HEK293 (cell line): ENCODE measurements around the gene CCDC12.

Experiments used
- CTCF ChIA-PET: fragments of 350-600 bp; formaldehyde crosslinking; extraction: SDS; loops from one replicate; lab custom pipeline; 2021; ENCODE audit warnings: antibody characterized with exemption; lab: Yijun Ruan, JAX
- POLR2A ChIA-PET: fragments of 300-600 bp; formaldehyde crosslinking; extraction: SDS; loops from one replicate; lab custom pipeline; 2020; ENCODE audit warnings: antibody characterized with exemption, inconsistent platforms; lab: Yijun Ruan, JAX
- H3K27ac ChIP-seq: fragments of 200-500 bp; sonication (Bioruptor generic); 2 replicates; pipeline ENCODE4 v1.5.1; 2014; ENCODE audit warnings: low read depth, low read length, control low read depth, inconsistent platforms; ENCODE audit errors: extremely low read depth
- H3K36me3 ChIP-seq, 2 experiments: fragments of 200-500 bp in 1 of 2; sonication (Bioruptor generic) in 1 of 2; 1 replicate in 1 of 2; 2 replicates in 1 of 2; pipeline ENCODE4 v1.5.1; 2014 to 2017; ENCODE audit warnings: inconsistent platforms in 2 of 2, low read length in 2 of 2; ENCODE audit not compliant: control insufficient read depth in 2 of 2, insufficient read depth in 1 of 2
- H3K4me1 ChIP-seq: fragments of 200-500 bp; sonication (Bioruptor generic); 2 replicates; pipeline ENCODE4 v1.5.1; 2014; ENCODE audit warnings: mild to moderate bottlenecking, low read length, inconsistent platforms; ENCODE audit not compliant: control insufficient read depth, insufficient read depth
- H3K4me3 ChIP-seq: 2 replicates; pipeline ENCODE4 v1.5.1; 2011; ENCODE audit warnings: low read depth, mild to moderate bottlenecking, control low read depth, low read length, moderate library complexity
- H3K9me3 ChIP-seq: fragments of 200-500 bp; sonication (Bioruptor generic); 2 replicates; pipeline ENCODE4 v1.5.1; 2014; ENCODE audit warnings: low read depth, low read length, inconsistent platforms; ENCODE audit not compliant: control insufficient read depth, insufficient read depth
- GFI1B ChIP-seq: fragments of 450-650 bp; formaldehyde crosslinking; IDR thresholded peaks from 2 replicates; pipeline ENCODE4 v1.5.1; 2016; ENCODE audit warnings: missing biosample characterization, missing genetic modification characterization
- KLF8 ChIP-seq: fragments of 450-650 bp; formaldehyde crosslinking; IDR thresholded peaks from 2 replicates; pipeline ENCODE4 v1.5.1; 2016; ENCODE audit warnings: missing biosample characterization, missing genetic modification characterization
- OVOL3 ChIP-seq: fragments of 450-650 bp; formaldehyde crosslinking; IDR thresholded peaks from 2 replicates; pipeline ENCODE4 v1.5.1; 2016; ENCODE audit warnings: missing biosample characterization, missing genetic modification characterization
- SP2 ChIP-seq: fragments of 450-650 bp; formaldehyde crosslinking; IDR thresholded peaks from 2 replicates; pipeline ENCODE4 v1.5.1; 2016; ENCODE audit warnings: missing biosample characterization, missing genetic modification characterization
- ZBTB20 ChIP-seq: fragments of 450-650 bp; formaldehyde crosslinking; IDR thresholded peaks from 2 replicates; pipeline ENCODE4 v1.5.1; 2016; ENCODE audit warnings: missing biosample characterization, missing genetic modification characterization
- ZFP41 ChIP-seq: fragments of 450-650 bp; formaldehyde crosslinking; IDR thresholded peaks from 2 replicates; pipeline ENCODE4 v1.5.1; 2016; ENCODE audit warnings: missing biosample characterization, missing genetic modification characterization, borderline replicate concordance
- ZNF112 ChIP-seq: fragments of 450-650 bp; formaldehyde crosslinking; IDR thresholded peaks from 2 replicates; pipeline ENCODE4 v1.5.0; 2017; ENCODE audit warnings: missing biosample characterization, missing genetic modification characterization
- ZNF138 ChIP-seq: fragments of 450-650 bp; formaldehyde crosslinking; IDR thresholded peaks from 2 replicates; pipeline ENCODE4 v1.5.1; 2016; ENCODE audit warnings: missing biosample characterization, missing genetic modification characterization, borderline replicate concordance
- ZNF146 ChIP-seq: fragments of 450-650 bp; formaldehyde crosslinking; IDR thresholded peaks from 2 replicates; pipeline ENCODE4 v1.5.1; 2016; ENCODE audit warnings: missing biosample characterization, missing genetic modification characterization
- ZNF155 ChIP-seq: fragments of 450-650 bp; formaldehyde crosslinking; IDR thresholded peaks from 2 replicates; pipeline ENCODE4 v1.5.1; 2016; ENCODE audit warnings: missing biosample characterization, missing genetic modification characterization
- ZNF211 ChIP-seq: fragments of 450-650 bp; formaldehyde crosslinking; IDR thresholded peaks from 2 replicates; pipeline ENCODE4 v1.5.1; 2016; ENCODE audit warnings: low read depth, missing biosample characterization, missing genetic modification characterization
- ZNF23 ChIP-seq: fragments of 450-650 bp; formaldehyde crosslinking; IDR thresholded peaks from 2 replicates; pipeline ENCODE4 v1.5.1; 2016; ENCODE audit warnings: missing biosample characterization, missing genetic modification characterization, borderline replicate concordance
- ZNF24 ChIP-seq: fragments of 450-650 bp; formaldehyde crosslinking; IDR thresholded peaks from 2 replicates; pipeline ENCODE4 v1.5.1; 2016; ENCODE audit warnings: missing biosample characterization, missing genetic modification characterization
- ZNF274 ChIP-seq, 2 experiments: fragments of 200-500 bp in 1 of 2; fragments of 450-650 bp in 1 of 2; sonication (Bioruptor generic) in 1 of 2; formaldehyde crosslinking in 1 of 2; IDR thresholded peaks; 2 replicates each; pipeline versions ENCODE4 v1.5.1 to v1.6.1; 2014 to 2016; ENCODE audit warnings: borderline replicate concordance in 1 of 2, inconsistent platforms in 1 of 2, low read length in 1 of 2, missing biosample characterization in 1 of 2, missing genetic modification characterization in 1 of 2
- ZNF350 ChIP-seq: fragments of 450-650 bp; formaldehyde crosslinking; IDR thresholded peaks from 2 replicates; pipeline ENCODE4 v1.5.0; 2017; ENCODE audit warnings: missing biosample characterization, mild to moderate bottlenecking, missing genetic modification characterization
- ZNF658 ChIP-seq: fragments of 450-650 bp; formaldehyde crosslinking; IDR thresholded peaks from 2 replicates; pipeline ENCODE4; 2016; ENCODE audit warnings: missing biosample characterization, missing genetic modification characterization
- ZNF76 ChIP-seq: fragments of 450-650 bp; formaldehyde crosslinking; IDR thresholded peaks from 2 replicates; pipeline ENCODE4; 2016; ENCODE audit warnings: low read depth, missing biosample characterization, missing genetic modification characterization, borderline replicate concordance
- ZNF776 ChIP-seq: fragments of 450-650 bp; formaldehyde crosslinking; IDR thresholded peaks from 2 replicates; pipeline ENCODE4 v1.5.0; 2017; ENCODE audit warnings: missing biosample characterization, missing genetic modification characterization, borderline replicate concordance
- TF ChIP-seq, protein P1 (sequence below): fragments of 450-650 bp; formaldehyde crosslinking; IDR thresholded peaks from 2 replicates; pipeline ENCODE4 v1.5.1; 2016; ENCODE audit warnings: missing biosample characterization, missing genetic modification characterization
- TF ChIP-seq, protein P2 (sequence below): fragments of 450-650 bp; formaldehyde crosslinking; IDR thresholded peaks from 2 replicates; pipeline ENCODE4 v1.5.1; 2016; ENCODE audit warnings: missing biosample characterization, missing genetic modification characterization
- TF ChIP-seq, protein P3 (sequence below): IDR thresholded peaks from 2 replicates; pipeline ENCODE4 v1.6.1; 2011; ENCODE audit warnings: mild to moderate bottlenecking, low read depth, low read length, borderline replicate concordance
- TF ChIP-seq, protein P4 (sequence below): fragments of 450-650 bp; formaldehyde crosslinking; IDR thresholded peaks from 2 replicates; pipeline ENCODE4 v1.5.1; 2016; ENCODE audit warnings: missing biosample characterization, missing genetic modification characterization, low read depth
- TF ChIP-seq, protein P5 (sequence below): fragments of 450-650 bp; formaldehyde crosslinking; IDR thresholded peaks from 2 replicates; pipeline ENCODE4 v1.5.1; 2017; ENCODE audit warnings: missing biosample characterization, missing genetic modification characterization

Gene CCDC12

DNA sequence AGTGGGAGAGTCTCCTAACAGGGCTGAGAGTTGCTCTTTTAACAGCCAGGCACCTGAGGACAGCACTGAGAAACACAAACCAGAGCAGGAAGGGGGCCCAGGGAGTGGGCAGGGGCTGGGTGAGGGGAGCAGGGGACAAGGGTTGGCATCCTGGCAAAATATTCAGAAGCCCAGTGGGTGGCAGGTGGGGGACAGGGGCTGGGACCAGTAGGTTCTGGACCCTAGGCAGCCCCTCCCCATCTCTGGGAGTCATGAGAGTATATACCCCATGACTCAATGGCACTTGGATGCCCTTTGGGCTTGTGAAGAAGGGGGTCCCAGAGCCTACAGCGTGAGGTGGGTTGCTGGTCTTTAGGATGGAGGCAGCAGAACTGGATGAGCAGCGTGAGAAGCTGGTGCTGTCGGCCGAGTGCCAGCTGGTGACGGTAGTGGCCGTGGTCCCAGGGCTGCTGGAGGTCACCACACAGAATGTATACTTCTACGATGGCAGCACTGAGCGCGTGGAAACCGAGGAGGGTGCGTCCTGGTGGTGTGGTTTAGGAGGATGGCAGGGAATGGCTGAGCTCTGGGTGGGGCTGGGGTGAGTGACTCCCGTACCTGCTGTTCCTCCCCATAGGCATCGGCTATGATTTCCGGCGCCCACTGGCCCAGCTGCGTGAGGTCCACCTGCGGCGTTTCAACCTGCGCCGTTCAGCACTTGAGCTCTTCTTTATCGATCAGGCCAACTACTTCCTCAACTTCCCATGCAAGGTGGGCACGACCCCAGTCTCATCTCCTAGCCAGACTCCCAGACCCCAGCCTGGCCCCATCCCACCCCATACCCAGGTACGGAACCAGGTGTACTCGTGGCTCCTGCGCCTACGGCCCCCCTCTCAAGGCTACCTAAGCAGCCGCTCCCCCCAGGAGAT lies 27.2 kb upstream of the CCDC12 start:
- Histone ChIP-seq H3K4me1 (no peaks in the 10 kb centered on the region), H3K27ac (no peak overlapping the region), H3K4me3 (no peak overlapping the region), H3K36me3 (peaks cover 0 to 92% of the 10 kb centered on the region in 2 experiments; a peak in 1 of 3 replicates), H3K9me3 (no peaks in the 10 kb centered on the region)
- POLR2A ChIA-PET = interaction anchor here (0.5 kb wide), 1 partner anchor 158 kb away, joined by 4 read pairs; no protein-coding TSS in a partner anchor
- CTCF ChIA-PET = interaction anchor here (0.6 kb wide), 2 partner anchors 67 to 157 kb away, joined by 4 read pairs; no protein-coding TSS in a partner anchor
- TF ChIP-seq ZBTB20 (tag by site-specific recombination) = no peak
- TF ChIP-seq GFI1B (tag by site-specific recombination) = no peak
- no peak for TF ChIP-seq ZNF658 (tag by site-specific recombination)
- TF ChIP-seq, protein P1, sequence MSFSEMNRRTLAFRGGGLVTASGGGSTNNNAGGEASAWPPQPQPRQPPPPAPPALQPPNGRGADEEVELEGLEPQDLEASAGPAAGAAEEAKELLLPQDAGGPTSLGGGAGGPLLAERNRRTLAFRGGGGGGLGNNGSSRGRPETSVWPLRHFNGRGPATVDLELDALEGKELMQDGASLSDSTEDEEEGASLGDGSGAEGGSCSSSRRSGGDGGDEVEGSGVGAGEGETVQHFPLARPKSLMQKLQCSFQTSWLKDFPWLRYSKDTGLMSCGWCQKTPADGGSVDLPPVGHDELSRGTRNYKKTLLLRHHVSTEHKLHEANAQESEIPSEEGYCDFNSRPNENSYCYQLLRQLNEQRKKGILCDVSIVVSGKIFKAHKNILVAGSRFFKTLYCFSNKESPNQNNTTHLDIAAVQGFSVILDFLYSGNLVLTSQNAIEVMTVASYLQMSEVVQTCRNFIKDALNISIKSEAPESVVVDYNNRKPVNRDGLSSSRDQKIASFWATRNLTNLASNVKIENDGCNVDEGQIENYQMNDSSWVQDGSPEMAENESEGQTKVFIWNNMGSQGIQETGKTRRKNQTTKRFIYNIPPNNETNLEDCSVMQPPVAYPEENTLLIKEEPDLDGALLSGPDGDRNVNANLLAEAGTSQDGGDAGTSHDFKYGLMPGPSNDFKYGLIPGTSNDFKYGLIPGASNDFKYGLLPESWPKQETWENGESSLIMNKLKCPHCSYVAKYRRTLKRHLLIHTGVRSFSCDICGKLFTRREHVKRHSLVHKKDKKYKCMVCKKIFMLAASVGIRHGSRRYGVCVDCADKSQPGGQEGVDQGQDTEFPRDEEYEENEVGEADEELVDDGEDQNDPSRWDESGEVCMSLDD (tag by site-specific recombination) = no peak
- TF ChIP-seq, protein P2, sequence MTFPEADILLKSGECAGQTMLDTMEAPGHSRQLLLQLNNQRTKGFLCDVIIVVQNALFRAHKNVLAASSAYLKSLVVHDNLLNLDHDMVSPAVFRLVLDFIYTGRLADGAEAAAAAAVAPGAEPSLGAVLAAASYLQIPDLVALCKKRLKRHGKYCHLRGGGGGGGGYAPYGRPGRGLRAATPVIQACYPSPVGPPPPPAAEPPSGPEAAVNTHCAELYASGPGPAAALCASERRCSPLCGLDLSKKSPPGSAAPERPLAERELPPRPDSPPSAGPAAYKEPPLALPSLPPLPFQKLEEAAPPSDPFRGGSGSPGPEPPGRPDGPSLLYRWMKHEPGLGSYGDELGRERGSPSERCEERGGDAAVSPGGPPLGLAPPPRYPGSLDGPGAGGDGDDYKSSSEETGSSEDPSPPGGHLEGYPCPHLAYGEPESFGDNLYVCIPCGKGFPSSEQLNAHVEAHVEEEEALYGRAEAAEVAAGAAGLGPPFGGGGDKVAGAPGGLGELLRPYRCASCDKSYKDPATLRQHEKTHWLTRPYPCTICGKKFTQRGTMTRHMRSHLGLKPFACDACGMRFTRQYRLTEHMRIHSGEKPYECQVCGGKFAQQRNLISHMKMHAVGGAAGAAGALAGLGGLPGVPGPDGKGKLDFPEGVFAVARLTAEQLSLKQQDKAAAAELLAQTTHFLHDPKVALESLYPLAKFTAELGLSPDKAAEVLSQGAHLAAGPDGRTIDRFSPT = no peak
- TF ChIP-seq ZNF24 = no peak
- TF ChIP-seq ZNF112 = no peak
- TF ChIP-seq, protein P3, sequence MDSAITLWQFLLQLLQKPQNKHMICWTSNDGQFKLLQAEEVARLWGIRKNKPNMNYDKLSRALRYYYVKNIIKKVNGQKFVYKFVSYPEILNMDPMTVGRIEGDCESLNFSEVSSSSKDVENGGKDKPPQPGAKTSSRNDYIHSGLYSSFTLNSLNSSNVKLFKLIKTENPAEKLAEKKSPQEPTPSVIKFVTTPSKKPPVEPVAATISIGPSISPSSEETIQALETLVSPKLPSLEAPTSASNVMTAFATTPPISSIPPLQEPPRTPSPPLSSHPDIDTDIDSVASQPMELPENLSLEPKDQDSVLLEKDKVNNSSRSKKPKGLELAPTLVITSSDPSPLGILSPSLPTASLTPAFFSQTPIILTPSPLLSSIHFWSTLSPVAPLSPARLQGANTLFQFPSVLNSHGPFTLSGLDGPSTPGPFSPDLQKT = no peak
- no peak for TF ChIP-seq ZNF138
- TF ChIP-seq, protein P4, sequence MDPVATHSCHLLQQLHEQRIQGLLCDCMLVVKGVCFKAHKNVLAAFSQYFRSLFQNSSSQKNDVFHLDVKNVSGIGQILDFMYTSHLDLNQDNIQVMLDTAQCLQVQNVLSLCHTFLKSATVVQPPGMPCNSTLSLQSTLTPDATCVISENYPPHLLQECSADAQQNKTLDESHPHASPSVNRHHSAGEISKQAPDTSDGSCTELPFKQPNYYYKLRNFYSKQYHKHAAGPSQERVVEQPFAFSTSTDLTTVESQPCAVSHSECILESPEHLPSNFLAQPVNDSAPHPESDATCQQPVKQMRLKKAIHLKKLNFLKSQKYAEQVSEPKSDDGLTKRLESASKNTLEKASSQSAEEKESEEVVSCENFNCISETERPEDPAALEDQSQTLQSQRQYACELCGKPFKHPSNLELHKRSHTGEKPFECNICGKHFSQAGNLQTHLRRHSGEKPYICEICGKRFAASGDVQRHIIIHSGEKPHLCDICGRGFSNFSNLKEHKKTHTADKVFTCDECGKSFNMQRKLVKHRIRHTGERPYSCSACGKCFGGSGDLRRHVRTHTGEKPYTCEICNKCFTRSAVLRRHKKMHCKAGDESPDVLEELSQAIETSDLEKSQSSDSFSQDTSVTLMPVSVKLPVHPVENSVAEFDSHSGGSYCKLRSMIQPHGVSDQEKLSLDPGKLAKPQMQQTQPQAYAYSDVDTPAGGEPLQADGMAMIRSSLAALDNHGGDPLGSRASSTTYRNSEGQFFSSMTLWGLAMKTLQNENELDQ = no peak
- TF ChIP-seq ZFP41 (tag by site-specific recombination) = no peak
- no peak for TF ChIP-seq KLF8 (tag by site-specific recombination)
- TF ChIP-seq ZNF776 (tag by site-specific recombination) = no peak
- no peak for TF ChIP-seq OVOL3 (tag by site-specific recombination)

DNA sequence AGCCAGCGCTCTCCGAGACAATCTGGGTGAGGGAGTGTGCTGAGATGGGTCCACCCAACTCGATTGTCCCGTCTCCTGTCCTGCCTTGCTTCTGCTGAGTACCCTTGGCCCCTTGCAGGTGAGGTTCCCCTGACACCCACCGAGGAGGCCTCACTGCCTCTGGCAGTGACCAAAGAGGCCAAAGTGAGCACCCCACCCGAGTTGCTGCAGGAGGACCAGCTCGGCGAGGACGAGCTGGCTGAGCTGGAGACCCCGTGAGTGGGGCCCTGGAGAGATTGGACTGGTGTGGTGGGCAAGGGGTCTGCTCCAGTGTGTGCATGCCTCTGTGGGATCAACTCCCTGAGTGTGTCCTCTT lies 26.5 kb upstream of the CCDC12 start:
- CTCF ChIA-PET = no interaction called here
- Histone ChIP-seq H3K4me3 (no peak overlapping the region), H3K9me3 (no peaks in the 10 kb centered on the region), H3K4me1 (no peaks in the 10 kb centered on the region), H3K36me3 (peaks cover 0 to 94% of the 10 kb centered on the region in 2 experiments; a peak in 1 of 3 replicates), H3K27ac (no peak overlapping the region)
- POLR2A ChIA-PET = no interaction called here
- TF ChIP-seq, protein P5, sequence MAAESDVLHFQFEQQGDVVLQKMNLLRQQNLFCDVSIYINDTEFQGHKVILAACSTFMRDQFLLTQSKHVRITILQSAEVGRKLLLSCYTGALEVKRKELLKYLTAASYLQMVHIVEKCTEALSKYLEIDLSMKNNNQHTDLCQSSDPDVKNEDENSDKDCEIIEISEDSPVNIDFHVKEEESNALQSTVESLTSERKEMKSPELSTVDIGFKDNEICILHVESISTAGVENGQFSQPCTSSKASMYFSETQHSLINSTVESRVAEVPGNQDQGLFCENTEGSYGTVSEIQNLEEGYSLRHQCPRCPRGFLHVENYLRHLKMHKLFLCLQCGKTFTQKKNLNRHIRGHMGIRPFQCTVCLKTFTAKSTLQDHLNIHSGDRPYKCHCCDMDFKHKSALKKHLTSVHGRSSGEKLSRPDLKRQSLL = no peak
- TF ChIP-seq ZNF211 (tag by site-specific recombination) = no peak
- no peak for TF ChIP-seq ZNF23 (tag by site-specific recombination)
- no peak for TF ChIP-seq ZNF76 (tag by site-specific recombination)
- TF ChIP-seq SP2 (tag by site-specific recombination) = no peak
- no peak for TF ChIP-seq ZNF274 (IDR thresholded peaks at IDR 0.05; ENCODE audit: low read length)
- TF ChIP-seq ZNF274 (tag by site-specific recombination; IDR thresholded peaks at IDR 0.05; ENCODE audit: borderline replicate concordance) = no peak
- TF ChIP-seq ZNF350 (tag by site-specific recombination) = no peak
- TF ChIP-seq ZNF155 (tag by site-specific recombination) = no peak
- no peak for TF ChIP-seq ZNF146 (tag by site-specific recombination)
